Peyer's patch (tissue), 4 donors: ENCODE measurements around the gene TTC38.

ENCODE experiments used
- CTCF ChIP-seq, 6 experiments: fragments of 450-650 bp in 4 of 6; fragments of 200-600 bp in 2 of 6; sonication (generic) in 1 of 6; IDR thresholded peaks; one replicate each; pipeline ENCODE4 v1.5.1; 2017 to 2019; ENCODE audit warnings: antibody characterized with exemption in 6 of 6, mild to moderate bottlenecking in 3 of 6, moderate library complexity in 1 of 6
- POLR2A ChIP-seq, 2 donors: fragments of 450-650 bp; IDR thresholded peaks; one replicate each; pipeline ENCODE4 v1.5.1; 2017; ENCODE audit warnings: antibody characterized with exemption in 2 of 2, mild to moderate bottlenecking in 2 of 2, moderate library complexity in 2 of 2

GRCh38 chr22:46219636-46220035 lies 48.2 kb upstream of the TTC38 start:
- TF ChIP-seq CTCF (IDR thresholded peaks at IDR 0.05) (no peak), POLR2A (IDR thresholded peaks at IDR 0.05) (no peak)
